WTC11 (cell line): ENCODE results near the gene TES. TPM values are rescaled to one million over a fixed set of nuclear protein-coding genes. Genes with fewer than 3 reads are reported as not detected.

Experiments used
- ATAC-seq: fragments of 200-7000 bp; cut with Tn5 transposase; 2 replicates; pipeline ENCODE4 v1.10.0; 2021; ENCODE audit warnings: mild to moderate bottlenecking, moderate library complexity
- CTCF ChIA-PET: fragments of 300-600 bp; sonication (Branson Sonifier 250); formaldehyde crosslinking; loops from one replicate; lab custom pipeline; 2021; ENCODE audit warnings: antibody characterized with exemption; lab: Charles Lee
- POLR2A ChIA-PET: fragments of 350-600 bp; sonication (Branson Sonifier 250); formaldehyde crosslinking; loops from one replicate; lab custom pipeline; 2021; ENCODE audit warnings: antibody characterized with exemption; lab: Charles Lee
- DNase-seq: peaks from one replicate; pipeline ENCODE4 v3.0.0; 2021; ENCODE audit warnings: low spot score
- H3K27ac Mint-ChIP-seq: 2 replicates; pipeline ENCODE4 v1.8.0; 2021; ENCODE audit warnings: mixed read lengths
- H3K27me3 Mint-ChIP-seq: 2 replicates; pipeline ENCODE4 v1.8.0; 2021; ENCODE audit warnings: low read depth, mild to moderate bottlenecking, moderate library complexity, mixed read lengths
- H3K36me3 Mint-ChIP-seq: 2 replicates; pipeline ENCODE4 v1.8.0; 2021; ENCODE audit warnings: mixed read lengths
- H3K4me1 Mint-ChIP-seq: 2 replicates; pipeline ENCODE4 v1.8.0; 2022; ENCODE audit warnings: mixed read lengths
- H3K4me3 Mint-ChIP-seq: 2 replicates; pipeline ENCODE4 v1.8.0; 2021; ENCODE audit warnings: mild to moderate bottlenecking, moderate library complexity, mixed read lengths
- H3K9me3 Mint-ChIP-seq: 2 replicates; pipeline ENCODE4 v1.8.0; 2021; ENCODE audit warnings: mixed read lengths
- CREB1 ChIP-seq: sonication (generic); formaldehyde crosslinking; IDR thresholded peaks from 2 replicates; pipeline ENCODE4 v1.8.0; 2023; ENCODE audit warnings: mild to moderate bottlenecking, missing genetic modification reagents
- CREM ChIP-seq: sonication (generic); formaldehyde crosslinking; IDR thresholded peaks from 2 replicates; pipeline ENCODE4 v1.8.1; 2022; ENCODE audit warnings: mild to moderate bottlenecking, missing genetic modification reagents, moderate library complexity
- CTCF ChIP-seq: fragments of 200-600 bp; IDR thresholded peaks from 2 replicates; pipeline ENCODE4 v1.8.0; 2022; ENCODE audit warnings: antibody characterized with exemption
- E2F5 ChIP-seq: sonication (generic); formaldehyde crosslinking; IDR thresholded peaks from 2 replicates; pipeline ENCODE4 v1.8.1; 2022; ENCODE audit warnings: mild to moderate bottlenecking, moderate library complexity, missing genetic modification reagents
- ELF4 ChIP-seq: sonication (generic); formaldehyde crosslinking; IDR thresholded peaks from 2 replicates; pipeline ENCODE4 v1.8.1; 2022; ENCODE audit warnings: low read depth, mild to moderate bottlenecking, moderate library complexity, missing genetic modification reagents
- FOXP1 ChIP-seq: sonication (generic); formaldehyde crosslinking; IDR thresholded peaks from 2 replicates; pipeline ENCODE4 v1.8.0; 2022; ENCODE audit warnings: missing genetic modification reagents, mild to moderate bottlenecking, moderate library complexity, borderline replicate concordance
- HMGA2 ChIP-seq: fragments of 250-450 bp; sonication (Bioruptor Pico); IDR thresholded peaks from 2 replicates; pipeline ENCODE4 v1.4.0; 2021; ENCODE audit warnings: mild to moderate bottlenecking, moderate library complexity
- IRF2 ChIP-seq: sonication (generic); formaldehyde crosslinking; IDR thresholded peaks from 2 replicates; pipeline ENCODE4 v1.8.0; 2022; ENCODE audit warnings: low read depth, missing genetic modification reagents, borderline replicate concordance
- JAZF1 ChIP-seq: fragments of 250-450 bp; sonication (Bioruptor Pico); IDR thresholded peaks from 2 replicates; pipeline ENCODE4 v1.9.0; 2021; ENCODE audit warnings: moderate library complexity, mild to moderate bottlenecking, inconsistent platforms
- MXD4 ChIP-seq: fragments of 250-450 bp; sonication (Bioruptor Pico); IDR thresholded peaks from 2 replicates; pipeline ENCODE4 v1.8.0; 2021; ENCODE audit warnings: mild to moderate bottlenecking, moderate library complexity, borderline replicate concordance
- RORB ChIP-seq: fragments of 250-450 bp; sonication (Bioruptor Pico); IDR thresholded peaks from 2 replicates; pipeline ENCODE4 v1.9.0; 2021; ENCODE audit warnings: mild to moderate bottlenecking
- SMAD3 ChIP-seq: sonication (generic); formaldehyde crosslinking; IDR thresholded peaks from 2 replicates; pipeline ENCODE4 v1.8.0; 2022; ENCODE audit warnings: missing genetic modification reagents, mild to moderate bottlenecking, borderline replicate concordance
- SOX15 ChIP-seq: fragments of 250-450 bp; sonication (Bioruptor Pico); IDR thresholded peaks from 2 replicates; pipeline ENCODE4 v1.9.0; 2021; ENCODE audit warnings: mild to moderate bottlenecking
- STAT6 ChIP-seq: sonication (generic); formaldehyde crosslinking; conservative IDR thresholded peaks from 2 replicates; pipeline ENCODE4 v1.8.1; 2023; ENCODE audit warnings: mild to moderate bottlenecking, low read depth, missing genetic modification reagents, moderate library complexity
- TEAD1 ChIP-seq: sonication (generic); formaldehyde crosslinking; IDR thresholded peaks from 2 replicates; pipeline ENCODE4 v1.8.0; 2022; ENCODE audit warnings: mild to moderate bottlenecking, missing genetic modification reagents
- ZNF396 ChIP-seq: fragments of 250-450 bp; sonication (Bioruptor Pico); IDR thresholded peaks from 2 replicates; pipeline ENCODE4 v1.8.0; 2021; ENCODE audit warnings: mild to moderate bottlenecking, moderate library complexity, borderline replicate concordance
- ZNF416 ChIP-seq: fragments of 250-450 bp; sonication (Bioruptor Pico); IDR thresholded peaks from 2 replicates; pipeline ENCODE4 v1.9.0; 2021; ENCODE audit warnings: mild to moderate bottlenecking, inconsistent platforms
- ZSCAN18 ChIP-seq: fragments of 250-450 bp; sonication (Bioruptor Pico); IDR thresholded peaks from 2 replicates; pipeline ENCODE4 v2.1.2; 2022; ENCODE audit warnings: mild to moderate bottlenecking, moderate library complexity
- total RNA-seq: library from RNA; stranded (reverse); gene quantifications from 3 replicates; pipeline ENCODE4 v1.2.3, GENCODE V29; 2021
- TF ChIP-seq, protein P1 (sequence below): sonication (generic); formaldehyde crosslinking; IDR thresholded peaks from 2 replicates; pipeline ENCODE4 v1.8.1; 2023; ENCODE audit warnings: mild to moderate bottlenecking, moderate library complexity, missing genetic modification reagents
- TF ChIP-seq, protein P2 (sequence below): fragments of 250-450 bp; sonication (Bioruptor Pico); IDR thresholded peaks from 2 replicates; pipeline ENCODE4 v1.9.0; 2021; ENCODE audit warnings: mild to moderate bottlenecking
- TF ChIP-seq, protein P3 (sequence below): fragments of 250-450 bp; sonication (Bioruptor Pico); IDR thresholded peaks from 2 replicates; pipeline ENCODE4 v1.8.0; 2021; ENCODE audit warnings: mild to moderate bottlenecking

TES gene
- total RNA-seq, 1 experiment from 2014 or later, result 48.5 TPM

- TF ChIP-seq, protein P1, sequence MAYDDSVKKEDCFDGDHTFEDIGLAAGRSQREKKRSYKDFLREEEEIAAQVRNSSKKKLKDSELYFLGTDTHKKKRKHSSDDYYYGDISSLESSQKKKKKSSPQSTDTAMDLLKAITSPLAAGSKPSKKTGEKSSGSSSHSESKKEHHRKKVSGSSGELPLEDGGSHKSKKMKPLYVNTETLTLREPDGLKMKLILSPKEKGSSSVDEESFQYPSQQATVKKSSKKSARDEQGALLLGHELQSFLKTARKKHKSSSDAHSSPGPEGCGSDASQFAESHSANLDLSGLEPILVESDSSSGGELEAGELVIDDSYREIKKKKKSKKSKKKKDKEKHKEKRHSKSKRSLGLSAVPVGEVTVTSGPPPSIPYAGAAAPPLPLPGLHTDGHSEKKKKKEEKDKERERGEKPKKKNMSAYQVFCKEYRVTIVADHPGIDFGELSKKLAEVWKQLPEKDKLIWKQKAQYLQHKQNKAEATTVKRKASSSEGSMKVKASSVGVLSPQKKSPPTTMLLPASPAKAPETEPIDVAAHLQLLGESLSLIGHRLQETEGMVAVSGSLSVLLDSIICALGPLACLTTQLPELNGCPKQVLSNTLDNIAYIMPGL (CRISPR knock-in tag), result no peak
- no peak for TF ChIP-seq HMGA2 (CRISPR knock-in tag)
- TF ChIP-seq E2F5 (CRISPR knock-in tag), result no peak
- no peak for TF ChIP-seq ELF4 (CRISPR knock-in tag)
- TF ChIP-seq, all 79 proteins: peak for 0
Measured at GRCh38 chr7:116277070-116277469, 66.7 kb downstream of the TES start (continued).

GRCh38 chr7:116279217-116279616 is 68.9 kb downstream of the TES start:
- Mint-ChIP-seq H3K27me3 (no peaks in the 10 kb centered on the region), H3K4me3 (no peak overlapping the region), H3K36me3 (no peaks in the 10 kb centered on the region), H3K27ac (no peak overlapping the region), H3K4me1 (peaks cover 11% of the 10 kb centered on the region), H3K9me3 (no peaks in the 10 kb centered on the region)
- DNase-seq (no peak), ATAC-seq (no peak)
- ChIA-PET POLR2A (interaction anchor here (0.6 kb wide), 1 partner anchor 211 kb away, joined by 3 read pairs; no protein-coding TSS in a partner anchor), CTCF (interaction anchor here (1.1 kb wide), 1 partner anchor 118 kb away, joined by 3 read pairs; no protein-coding TSS in a partner anchor)
- no peak for TF ChIP-seq STAT6
- TF ChIP-seq, protein P2, sequence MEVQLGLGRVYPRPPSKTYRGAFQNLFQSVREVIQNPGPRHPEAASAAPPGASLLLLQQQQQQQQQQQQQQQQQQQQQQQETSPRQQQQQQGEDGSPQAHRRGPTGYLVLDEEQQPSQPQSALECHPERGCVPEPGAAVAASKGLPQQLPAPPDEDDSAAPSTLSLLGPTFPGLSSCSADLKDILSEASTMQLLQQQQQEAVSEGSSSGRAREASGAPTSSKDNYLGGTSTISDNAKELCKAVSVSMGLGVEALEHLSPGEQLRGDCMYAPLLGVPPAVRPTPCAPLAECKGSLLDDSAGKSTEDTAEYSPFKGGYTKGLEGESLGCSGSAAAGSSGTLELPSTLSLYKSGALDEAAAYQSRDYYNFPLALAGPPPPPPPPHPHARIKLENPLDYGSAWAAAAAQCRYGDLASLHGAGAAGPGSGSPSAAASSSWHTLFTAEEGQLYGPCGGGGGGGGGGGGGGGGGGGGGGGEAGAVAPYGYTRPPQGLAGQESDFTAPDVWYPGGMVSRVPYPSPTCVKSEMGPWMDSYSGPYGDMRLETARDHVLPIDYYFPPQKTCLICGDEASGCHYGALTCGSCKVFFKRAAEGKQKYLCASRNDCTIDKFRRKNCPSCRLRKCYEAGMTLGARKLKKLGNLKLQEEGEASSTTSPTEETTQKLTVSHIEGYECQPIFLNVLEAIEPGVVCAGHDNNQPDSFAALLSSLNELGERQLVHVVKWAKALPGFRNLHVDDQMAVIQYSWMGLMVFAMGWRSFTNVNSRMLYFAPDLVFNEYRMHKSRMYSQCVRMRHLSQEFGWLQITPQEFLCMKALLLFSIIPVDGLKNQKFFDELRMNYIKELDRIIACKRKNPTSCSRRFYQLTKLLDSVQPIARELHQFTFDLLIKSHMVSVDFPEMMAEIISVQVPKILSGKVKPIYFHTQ (CRISPR knock-in tag), result no peak
- no peak for TF ChIP-seq CREB1 (CRISPR knock-in tag)
- TF ChIP-seq ZNF416 (CRISPR knock-in tag), result no peak
- TF ChIP-seq SOX15 (CRISPR knock-in tag), result no peak
- TF ChIP-seq IRF2 (CRISPR knock-in tag), result no peak
- TF ChIP-seq ZNF396 (CRISPR knock-in tag), result no peak
- TF ChIP-seq MXD4 (CRISPR knock-in tag), result no peak
- TF ChIP-seq SMAD3 (CRISPR knock-in tag), result no peak
- no peak for TF ChIP-seq FOXP1 (CRISPR knock-in tag)
- no peak for TF ChIP-seq JAZF1 (CRISPR knock-in tag)
- no peak for TF ChIP-seq TEAD1 (CRISPR knock-in tag)
- TF ChIP-seq ZSCAN18, result no peak
- TF ChIP-seq, protein P3, sequence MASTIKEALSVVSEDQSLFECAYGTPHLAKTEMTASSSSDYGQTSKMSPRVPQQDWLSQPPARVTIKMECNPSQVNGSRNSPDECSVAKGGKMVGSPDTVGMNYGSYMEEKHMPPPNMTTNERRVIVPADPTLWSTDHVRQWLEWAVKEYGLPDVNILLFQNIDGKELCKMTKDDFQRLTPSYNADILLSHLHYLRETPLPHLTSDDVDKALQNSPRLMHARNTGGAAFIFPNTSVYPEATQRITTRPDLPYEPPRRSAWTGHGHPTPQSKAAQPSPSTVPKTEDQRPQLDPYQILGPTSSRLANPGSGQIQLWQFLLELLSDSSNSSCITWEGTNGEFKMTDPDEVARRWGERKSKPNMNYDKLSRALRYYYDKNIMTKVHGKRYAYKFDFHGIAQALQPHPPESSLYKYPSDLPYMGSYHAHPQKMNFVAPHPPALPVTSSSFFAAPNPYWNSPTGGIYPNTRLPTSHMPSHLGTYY, result no peak
- TF ChIP-seq RORB (CRISPR knock-in tag), result no peak
- no peak for TF ChIP-seq CREM (CRISPR knock-in tag)
- TF ChIP-seq CTCF, result no peak
